ENCODE data around the gene CLEC1A. TPM values are rescaled to one million over a fixed set of nuclear protein-coding genes. Genes with fewer than 3 reads are reported as not detected.

Gene CLEC1A
- total RNA-seq, 1 experiment from 2014 or later = not detected

- TF ChIP-seq, protein P1, sequence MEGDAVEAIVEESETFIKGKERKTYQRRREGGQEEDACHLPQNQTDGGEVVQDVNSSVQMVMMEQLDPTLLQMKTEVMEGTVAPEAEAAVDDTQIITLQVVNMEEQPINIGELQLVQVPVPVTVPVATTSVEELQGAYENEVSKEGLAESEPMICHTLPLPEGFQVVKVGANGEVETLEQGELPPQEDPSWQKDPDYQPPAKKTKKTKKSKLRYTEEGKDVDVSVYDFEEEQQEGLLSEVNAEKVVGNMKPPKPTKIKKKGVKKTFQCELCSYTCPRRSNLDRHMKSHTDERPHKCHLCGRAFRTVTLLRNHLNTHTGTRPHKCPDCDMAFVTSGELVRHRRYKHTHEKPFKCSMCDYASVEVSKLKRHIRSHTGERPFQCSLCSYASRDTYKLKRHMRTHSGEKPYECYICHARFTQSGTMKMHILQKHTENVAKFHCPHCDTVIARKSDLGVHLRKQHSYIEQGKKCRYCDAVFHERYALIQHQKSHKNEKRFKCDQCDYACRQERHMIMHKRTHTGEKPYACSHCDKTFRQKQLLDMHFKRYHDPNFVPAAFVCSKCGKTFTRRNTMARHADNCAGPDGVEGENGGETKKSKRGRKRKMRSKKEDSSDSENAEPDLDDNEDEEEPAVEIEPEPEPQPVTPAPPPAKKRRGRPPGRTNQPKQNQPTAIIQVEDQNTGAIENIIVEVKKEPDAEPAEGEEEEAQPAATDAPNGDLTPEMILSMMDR (IDR thresholded peaks at IDR 0.05; ENCODE audit: unreplicated experiment) = no peak
- no TSS peak for BruUV-seq (replicated peaks)
- intact Hi-C loops (cut with micrococcal nuclease; ENCODE audit: unreplicated experiment) = no loop called here
- Mint-ChIP-seq H3K9me3 (ENCODE audit: low read depth, unreplicated experiment) (no peaks in the 10 kb centered on the region), H3K36me3 (ENCODE audit: insufficient read depth, unreplicated experiment) (no peaks in the 10 kb centered on the region), H3K27me3 (ENCODE audit: unreplicated experiment) (no peaks in the 10 kb centered on the region), H3K27ac (ENCODE audit: unreplicated experiment) (no peak overlapping the region), H3K4me3 (ENCODE audit: low read depth, unreplicated experiment) (no peak overlapping the region), H3K4me1 (ENCODE audit: low read depth, unreplicated experiment) (peaks cover 9% of the 10 kb centered on the region)
- DNase-seq = no peak
- CTCF ChIA-PET = no interaction called here
These were observed 12.4 kb downstream of the CLEC1A start for GRCh38 chr12:10086387-10086786.

DNA sequence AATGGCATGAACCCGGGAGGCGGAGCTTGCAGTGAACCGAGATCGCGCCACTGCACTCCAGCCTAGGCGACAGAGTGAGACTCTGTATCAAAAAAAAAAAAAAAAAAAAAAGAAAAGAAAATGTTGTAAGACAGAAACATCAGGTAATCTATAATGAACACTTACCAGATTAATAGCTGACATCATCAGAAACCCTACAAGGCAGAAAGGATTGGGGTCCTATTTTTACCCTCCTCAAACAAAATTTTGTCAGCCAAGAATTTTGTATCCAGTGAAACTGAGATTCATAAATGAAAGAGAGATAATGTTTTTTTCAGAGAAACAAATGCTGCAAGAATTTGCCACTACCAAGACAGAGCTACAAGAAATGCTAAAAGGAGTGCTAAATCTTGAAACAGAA lies 14.1 kb downstream of the CLEC1A start:
- TF ChIP-seq, protein P1 (IDR thresholded peaks at IDR 0.05; ENCODE audit: unreplicated experiment) = no peak
- no peaks in the 10 kb centered on the region for H3K9me3 Mint-ChIP-seq (ENCODE audit: low read depth, unreplicated experiment)
- H3K4me3 Mint-ChIP-seq (ENCODE audit: low read depth, unreplicated experiment) = no peak overlapping the region
- H3K36me3 Mint-ChIP-seq (ENCODE audit: insufficient read depth, unreplicated experiment) = no peaks in the 10 kb centered on the region
- H3K27ac Mint-ChIP-seq (ENCODE audit: unreplicated experiment) = no peak overlapping the region
- no peaks in the 10 kb centered on the region for H3K27me3 Mint-ChIP-seq (ENCODE audit: unreplicated experiment)
- peaks cover 9% of the 10 kb centered on the region for H3K4me1 Mint-ChIP-seq (ENCODE audit: low read depth, unreplicated experiment)
- intact Hi-C loops (cut with micrococcal nuclease; ENCODE audit: unreplicated experiment) = no loop called here
- CTCF ChIA-PET = interaction anchor here (0.6 to 0.8 kb wide), 3 partner anchors 126 to 1966 kb away, joined by 3 to 4 read pairs (median 3); no protein-coding TSS in a partner anchor
- DNase-seq = no peak
- no TSS peak for BruUV-seq (replicated peaks)

GRCh38 chr12:10082117-10082874 lies 16.5 kb downstream of the CLEC1A start:
- H3K27ac Mint-ChIP-seq (ENCODE audit: unreplicated experiment) = no peak overlapping the region
- H3K4me3 Mint-ChIP-seq (ENCODE audit: low read depth, unreplicated experiment) = no peak overlapping the region
- no peak for DNase-seq
- no TSS peak for BruUV-seq (replicated peaks)
- H3K9me3 Mint-ChIP-seq (ENCODE audit: low read depth, unreplicated experiment) = no peaks in the 10 kb centered on the region
- intact Hi-C loops (cut with micrococcal nuclease; ENCODE audit: unreplicated experiment) = no loop called here
- H3K4me1 Mint-ChIP-seq (ENCODE audit: low read depth, unreplicated experiment) = peaks cover 9% of the 10 kb centered on the region
- TF ChIP-seq, protein P1 (IDR thresholded peaks at IDR 0.05; ENCODE audit: unreplicated experiment) = no peak
- CTCF ChIA-PET = no interaction called here
- H3K27me3 Mint-ChIP-seq (ENCODE audit: unreplicated experiment) = no peaks in the 10 kb centered on the region
- H3K36me3 Mint-ChIP-seq (ENCODE audit: insufficient read depth, unreplicated experiment) = no peaks in the 10 kb centered on the region

DNA sequence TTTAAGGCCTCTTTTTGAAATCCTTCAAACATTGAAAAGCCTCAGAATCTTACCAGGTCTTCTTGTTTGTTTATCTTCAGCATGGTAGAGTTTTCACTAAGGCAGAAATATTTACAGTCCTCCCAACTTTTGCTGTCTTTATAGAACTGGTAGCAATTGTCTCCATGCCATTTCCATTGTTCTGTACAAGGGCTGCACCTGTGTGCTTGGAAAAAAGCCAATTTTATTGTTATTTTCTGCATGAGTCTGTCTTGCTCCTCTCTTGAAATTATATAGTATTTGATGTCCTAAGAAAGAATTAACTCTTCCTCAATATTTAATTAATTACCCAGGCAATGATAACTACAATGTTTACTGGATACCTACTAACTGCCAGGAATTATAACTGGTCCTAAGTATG lies 23.3 kb downstream of the CLEC1A start:
- TF ChIP-seq, protein P1 (IDR thresholded peaks at IDR 0.05; ENCODE audit: unreplicated experiment) = no peak
- no peak for DNase-seq
- no peak overlapping the region for H3K4me3 Mint-ChIP-seq (ENCODE audit: low read depth, unreplicated experiment)
- no peaks in the 10 kb centered on the region for H3K27me3 Mint-ChIP-seq (ENCODE audit: unreplicated experiment)
- no peaks in the 10 kb centered on the region for H3K36me3 Mint-ChIP-seq (ENCODE audit: insufficient read depth, unreplicated experiment)
- BruUV-seq (replicated peaks) = no TSS peak
- H3K4me1 Mint-ChIP-seq (ENCODE audit: low read depth, unreplicated experiment) = no peaks in the 10 kb centered on the region
- no peaks in the 10 kb centered on the region for H3K9me3 Mint-ChIP-seq (ENCODE audit: low read depth, unreplicated experiment)
- H3K27ac Mint-ChIP-seq (ENCODE audit: unreplicated experiment) = no peak overlapping the region
- intact Hi-C loops (cut with micrococcal nuclease; ENCODE audit: unreplicated experiment) = no loop called here
- CTCF ChIA-PET = no interaction called here

All from Calu3 (cell line).